ENCODE measurements around the gene TRERF1. TPM values are rescaled to one million over a fixed set of nuclear protein-coding genes. Genes with fewer than 3 reads are reported as not detected.

The TRERF1 gene
- total and polyA plus RNA-seq, 2 of the 4 experiments (the other 2 are of a cell fraction): 6.3 to 9.9 TPM

GRCh38 chr6:42315991-42316970 lies 135.4 kb downstream of the TRERF1 start (continued):
- TF ChIP-seq ELK1 (IDR thresholded peaks at IDR 0.05; ENCODE audit: borderline replicate concordance, low read depth, low read length) (no peak), CEBPB (IDR thresholded peaks at IDR 0.05; ENCODE audit: low read depth, low read length) (peak; percentile 73; the same call in 1 of the 2 replicates), NFE2L2 (IDR thresholded peaks at IDR 0.05; ENCODE audit: low read depth, low read length) (peak; percentile 22; the same call in 1 of the 2 replicates)

Data from IMR-90 (cell line).